ENCODE data around the gene ZP1.
"Not testable (repeated sequence)": the region's sequence is repeated elsewhere in the genome, so short reads cannot be mapped to it uniquely, and the experiment has no call there.

The ZP1 gene

GRCh38 chr11:60897496-60897895 is 30.2 kb downstream of the ZP1 start:
- Mint-ChIP-seq H3K4me1 (ENCODE audit: low read depth) (peaks cover 2% of the 10 kb centered on the region), H3K9me3 (no peaks in the 10 kb centered on the region), H3K27ac (no peak overlapping the region), H3K27me3 (ENCODE audit: low read depth) (no peaks in the 10 kb centered on the region), H3K4me3 (no peak overlapping the region), H3K36me3 (ENCODE audit: low read depth) (peaks cover 70% of the 10 kb centered on the region)
- DNase-seq (ENCODE audit: low spot score) = no peak

- H3K36me3 Mint-ChIP-seq (ENCODE audit: low read depth) = peaks cover 73% of the 10 kb centered on the region
- no peaks in the 10 kb centered on the region for H3K27me3 Mint-ChIP-seq (ENCODE audit: low read depth)
- H3K9me3 Mint-ChIP-seq = no peaks in the 10 kb centered on the region
- DNase-seq (ENCODE audit: low spot score) = no peak
- peaks cover 6% of the 10 kb centered on the region for H3K4me1 Mint-ChIP-seq (ENCODE audit: low read depth)
- no peak overlapping the region for H3K4me3 Mint-ChIP-seq
- H3K27ac Mint-ChIP-seq = no peak overlapping the region
Observed at GRCh38 chr11:60899046-60899936, 31.9 kb downstream of the ZP1 start.

- Mint-ChIP-seq H3K36me3 (ENCODE audit: low read depth) (peaks cover 70% of the 10 kb centered on the region), H3K9me3 (no peaks in the 10 kb centered on the region), H3K27me3 (ENCODE audit: low read depth) (no peaks in the 10 kb centered on the region), H3K4me3 (no peak overlapping the region), H3K4me1 (ENCODE audit: low read depth) (peaks cover 8% of the 10 kb centered on the region), H3K27ac (no peak overlapping the region)
- DNase-seq (ENCODE audit: low spot score) = no peak
Observed at GRCh38 chr11:60899977-60900376, 32.6 kb downstream of the ZP1 start.

GRCh38 chr11:60900673-60901404 is 33.5 kb downstream of the ZP1 start:
- no peaks in the 10 kb centered on the region for H3K9me3 Mint-ChIP-seq
- DNase-seq (ENCODE audit: low spot score) = no peak
- H3K27ac Mint-ChIP-seq = no peak overlapping the region
- peaks cover 69% of the 10 kb centered on the region for H3K36me3 Mint-ChIP-seq (ENCODE audit: low read depth)
- no peak overlapping the region for H3K4me3 Mint-ChIP-seq
- H3K4me1 Mint-ChIP-seq (ENCODE audit: low read depth) = peaks cover 15% of the 10 kb centered on the region
- no peaks in the 10 kb centered on the region for H3K27me3 Mint-ChIP-seq (ENCODE audit: low read depth)

GRCh38 chr11:60902625-60903024 is 35.3 kb downstream of the ZP1 start:
- Mint-ChIP-seq H3K9me3 (no peaks in the 10 kb centered on the region), H3K4me3 (no peak overlapping the region), H3K4me1 (ENCODE audit: low read depth) (peaks cover 23% of the 10 kb centered on the region), H3K27ac (no peak overlapping the region), H3K27me3 (ENCODE audit: low read depth) (no peaks in the 10 kb centered on the region), H3K36me3 (ENCODE audit: low read depth) (peaks cover 59% of the 10 kb centered on the region)
- DNase-seq (ENCODE audit: low spot score) = no peak

- H3K27ac Mint-ChIP-seq = peak overlapping the region; percentile 91
- H3K4me1 Mint-ChIP-seq (ENCODE audit: low read depth) = peaks cover 26% of the 10 kb centered on the region
- DNase-seq (ENCODE audit: low spot score) = no peak
- peaks cover 37% of the 10 kb centered on the region for H3K36me3 Mint-ChIP-seq (ENCODE audit: low read depth)
- H3K4me3 Mint-ChIP-seq = peak overlapping the region; percentile 93
- H3K27me3 Mint-ChIP-seq (ENCODE audit: low read depth) = peaks cover 15% of the 10 kb centered on the region
- H3K9me3 Mint-ChIP-seq = no peaks in the 10 kb centered on the region
Observed at GRCh38 chr11:60905047-60905446, 37.7 kb downstream of the ZP1 start.

- Mint-ChIP-seq H3K36me3 (ENCODE audit: low read depth) (peaks cover 31% of the 10 kb centered on the region), H3K27me3 (ENCODE audit: low read depth) (peaks cover 15% of the 10 kb centered on the region), H3K27ac (peak overlapping the region; percentile 91), H3K4me3 (peak overlapping the region; percentile 93), H3K9me3 (no peaks in the 10 kb centered on the region), H3K4me1 (ENCODE audit: low read depth) (peaks cover 26% of the 10 kb centered on the region)
- DNase-seq (ENCODE audit: low spot score) = peak; percentile 15
Observed at GRCh38 chr11:60905551-60906113, 38.3 kb downstream of the ZP1 start.

GRCh38 chr11:60906132-60906972 is 39.0 kb downstream of the ZP1 start, which contains the start of gene PRPF19:
Gene PRPF19, minus strand, starts transcription at chr11:60906585. Its CDS starts 203 bp downstream, at chr11:60906382.
- Mint-ChIP-seq H3K27ac (peak within 1 kb of the TSS; percentile 91), H3K4me3 (peak within 1 kb of the TSS; percentile 93), H3K36me3 (ENCODE audit: low read depth) (peaks cover 25% of the 10 kb centered on the region), H3K27me3 (ENCODE audit: low read depth) (peaks cover 15% of the 10 kb centered on the region), H3K4me1 (ENCODE audit: low read depth) (peaks cover 26% of the 10 kb centered on the region), H3K9me3 (no peaks in the 10 kb centered on the region)
- DNase-seq (ENCODE audit: low spot score) = peak; percentile 98

- Mint-ChIP-seq H3K27ac (no peak overlapping the region), H3K9me3 (no peaks in the 10 kb centered on the region), H3K36me3 (ENCODE audit: low read depth) (peaks cover 10% of the 10 kb centered on the region), H3K27me3 (ENCODE audit: low read depth) (peaks cover 15% of the 10 kb centered on the region), H3K4me1 (ENCODE audit: low read depth) (peaks cover 34% of the 10 kb centered on the region), H3K4me3 (no peak overlapping the region)
- DNase-seq (ENCODE audit: low spot score) = no peak
Observed at GRCh38 chr11:60908803-60909202, 41.5 kb downstream of the ZP1 start.

- DNase-seq (ENCODE audit: low spot score); H3K9me3 Mint-ChIP-seq; H3K4me3 Mint-ChIP-seq; H3K36me3 Mint-ChIP-seq (ENCODE audit: low read depth); H3K27ac Mint-ChIP-seq: not testable (repeated sequence)
- H3K4me1 Mint-ChIP-seq (ENCODE audit: low read depth) = peaks cover 28% of the 10 kb centered on the region
- H3K27me3 Mint-ChIP-seq (ENCODE audit: low read depth) = peaks cover 15% of the 10 kb centered on the region
Observed at GRCh38 chr11:60909680-60910280, 42.4 kb downstream of the ZP1 start.

- H3K27me3 Mint-ChIP-seq (ENCODE audit: low read depth) = peaks cover 15% of the 10 kb centered on the region
- peaks cover 28% of the 10 kb centered on the region for H3K4me1 Mint-ChIP-seq (ENCODE audit: low read depth)
- H3K27ac Mint-ChIP-seq = no peak overlapping the region
- no peak for DNase-seq (ENCODE audit: low spot score)
- no peak overlapping the region for H3K4me3 Mint-ChIP-seq
- peaks cover 3% of the 10 kb centered on the region for H3K36me3 Mint-ChIP-seq (ENCODE audit: low read depth)
- no peaks in the 10 kb centered on the region for H3K9me3 Mint-ChIP-seq
Observed at GRCh38 chr11:60910281-60910687, 42.9 kb downstream of the ZP1 start.

- DNase-seq (ENCODE audit: low spot score) = no peak
- no peak overlapping the region for H3K4me3 Mint-ChIP-seq
- H3K36me3 Mint-ChIP-seq (ENCODE audit: low read depth) = peaks cover 4% of the 10 kb centered on the region
- H3K9me3 Mint-ChIP-seq = no peaks in the 10 kb centered on the region
- H3K27me3 Mint-ChIP-seq (ENCODE audit: low read depth) = peaks cover 15% of the 10 kb centered on the region
- H3K27ac Mint-ChIP-seq = no peak overlapping the region
- H3K4me1 Mint-ChIP-seq (ENCODE audit: low read depth) = peaks cover 29% of the 10 kb centered on the region
Observed at GRCh38 chr11:60910711-60911380, 43.5 kb downstream of the ZP1 start.
